ENCODE measurements around the gene TTLL7. TPM values are rescaled to one million over a fixed set of nuclear protein-coding genes. Genes with fewer than 3 reads are reported as not detected.

Gene TTLL7
- total RNA-seq, 6 experiments from 2014 or later, result 0.92 to 7.2 (median 3.9) TPM

DNA sequence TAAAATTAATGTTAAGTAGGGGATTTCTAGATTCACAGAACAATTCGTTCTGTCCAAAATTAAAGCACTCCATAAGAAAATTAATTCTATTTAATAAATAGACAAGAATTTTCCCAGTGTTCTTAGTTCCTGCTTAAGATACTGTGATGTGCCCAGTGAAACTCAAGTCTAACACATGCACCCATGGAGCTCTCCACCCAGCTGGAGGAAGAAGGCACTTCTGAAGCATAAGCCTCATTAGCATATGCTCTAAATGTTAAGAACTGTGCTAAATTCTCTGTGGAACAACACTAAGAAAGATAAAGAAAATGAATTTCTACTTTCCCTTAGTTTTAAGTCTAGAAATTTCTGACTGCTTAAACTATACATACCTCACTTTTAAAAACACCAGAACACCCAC is 71.2 kb downstream of the TTLL7 start:
- no peak for TF ChIP-seq POLR2A (IDR thresholded peaks at IDR 0.05)
- TF ChIP-seq, protein P1, sequence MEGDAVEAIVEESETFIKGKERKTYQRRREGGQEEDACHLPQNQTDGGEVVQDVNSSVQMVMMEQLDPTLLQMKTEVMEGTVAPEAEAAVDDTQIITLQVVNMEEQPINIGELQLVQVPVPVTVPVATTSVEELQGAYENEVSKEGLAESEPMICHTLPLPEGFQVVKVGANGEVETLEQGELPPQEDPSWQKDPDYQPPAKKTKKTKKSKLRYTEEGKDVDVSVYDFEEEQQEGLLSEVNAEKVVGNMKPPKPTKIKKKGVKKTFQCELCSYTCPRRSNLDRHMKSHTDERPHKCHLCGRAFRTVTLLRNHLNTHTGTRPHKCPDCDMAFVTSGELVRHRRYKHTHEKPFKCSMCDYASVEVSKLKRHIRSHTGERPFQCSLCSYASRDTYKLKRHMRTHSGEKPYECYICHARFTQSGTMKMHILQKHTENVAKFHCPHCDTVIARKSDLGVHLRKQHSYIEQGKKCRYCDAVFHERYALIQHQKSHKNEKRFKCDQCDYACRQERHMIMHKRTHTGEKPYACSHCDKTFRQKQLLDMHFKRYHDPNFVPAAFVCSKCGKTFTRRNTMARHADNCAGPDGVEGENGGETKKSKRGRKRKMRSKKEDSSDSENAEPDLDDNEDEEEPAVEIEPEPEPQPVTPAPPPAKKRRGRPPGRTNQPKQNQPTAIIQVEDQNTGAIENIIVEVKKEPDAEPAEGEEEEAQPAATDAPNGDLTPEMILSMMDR (IDR thresholded peaks at IDR 0.05), result no peak
- ATAC-seq (no peak), DNase-seq (no peak)
- H3K4me1 ChIP-seq, result peaks cover 0 to 7% (median 0%) of the 10 kb centered on the region in 4 donors
- no peaks in the 10 kb centered on the region for H3K9me3 ChIP-seq
- peak overlapping the region in 1 of 3 donors; percentile 44 for H3K27ac ChIP-seq
- 59% methylated on average over 1 of the region's 1 CpG for WGBS (ENCODE audit: insufficient coverage, low coverage, low lambda C conversion rate, missing lambda C conversion rate)
- intact Hi-C loops (cut with DNase I), result no loop called here
- no peak overlapping the region for H3K4me3 ChIP-seq
- H3K27me3 ChIP-seq, result no peaks in the 10 kb centered on the region
- H3K36me3 ChIP-seq, result no peaks in the 10 kb centered on the region

DNA sequence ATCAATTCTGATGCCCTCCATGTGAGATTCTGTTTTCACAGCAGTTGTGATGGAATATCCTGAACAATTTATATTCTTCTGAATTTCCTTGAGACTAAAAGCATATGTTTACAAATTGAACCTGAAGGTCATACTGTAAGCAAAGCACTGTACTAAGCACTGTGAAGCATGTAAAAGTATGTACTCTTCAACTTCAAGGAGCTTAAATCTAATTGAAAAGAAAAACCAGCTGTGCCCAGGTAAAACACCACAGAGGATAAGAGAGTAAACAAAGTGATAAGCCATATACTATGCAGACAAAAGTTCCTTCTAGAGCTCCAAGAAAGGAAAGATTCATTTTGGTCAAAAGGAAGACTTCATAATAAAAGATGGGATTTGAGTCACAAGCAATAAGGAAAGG is 71.9 kb downstream of the TTLL7 start:
- H3K4me1 ChIP-seq, result peaks cover 0 to 7% (median 0%) of the 10 kb centered on the region in 4 donors
- no peak for DNase-seq
- H3K27me3 ChIP-seq, result no peaks in the 10 kb centered on the region
- intact Hi-C loops (cut with DNase I), result no loop called here
- ATAC-seq, result no peak
- H3K9me3 ChIP-seq, result no peaks in the 10 kb centered on the region
- TF ChIP-seq, protein P1 (IDR thresholded peaks at IDR 0.05), result no peak
- TF ChIP-seq POLR2A (IDR thresholded peaks at IDR 0.05), result no peak
- H3K36me3 ChIP-seq, result no peaks in the 10 kb centered on the region
- H3K27ac ChIP-seq, result no peak overlapping the region
- H3K4me3 ChIP-seq, result no peak overlapping the region

DNA sequence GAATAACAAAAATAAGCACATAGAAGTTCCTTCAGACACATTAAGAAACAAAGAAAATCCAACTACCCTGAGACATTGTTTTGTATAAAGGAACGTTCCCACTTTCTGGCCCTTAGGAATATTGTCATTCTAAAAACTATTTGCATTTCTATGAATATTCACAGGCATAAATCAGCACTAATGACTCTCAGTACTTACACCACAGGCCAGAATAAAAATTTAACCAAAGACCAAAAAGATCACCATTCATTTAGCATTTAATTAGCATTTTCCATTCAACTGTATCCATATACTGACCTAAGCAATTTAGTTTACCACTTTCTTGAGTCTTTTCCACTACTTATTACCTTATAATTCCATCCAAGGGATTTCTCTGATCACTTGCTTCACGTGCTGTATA is 75.4 kb downstream of the TTLL7 start:
- intact Hi-C loops (cut with DNase I), result no loop called here
- no peaks in the 10 kb centered on the region for H3K9me3 ChIP-seq
- WGBS (ENCODE audit: insufficient coverage, low coverage, low lambda C conversion rate, missing lambda C conversion rate), result 89% methylated on average over 2 of the region's 2 CpGs
- no peaks in the 10 kb centered on the region for H3K36me3 ChIP-seq
- TF ChIP-seq POLR2A (IDR thresholded peaks at IDR 0.05), result no peak
- TF ChIP-seq, protein P1 (IDR thresholded peaks at IDR 0.05), result no peak
- H3K4me1 ChIP-seq, result peaks cover 0 to under 1% (median 0%) of the 10 kb centered on the region in 4 donors
- H3K4me3 ChIP-seq, result no peak overlapping the region
- H3K27me3 ChIP-seq, result no peaks in the 10 kb centered on the region
- DNase-seq (no peak), ATAC-seq (no peak)
- no peak overlapping the region for H3K27ac ChIP-seq

DNA sequence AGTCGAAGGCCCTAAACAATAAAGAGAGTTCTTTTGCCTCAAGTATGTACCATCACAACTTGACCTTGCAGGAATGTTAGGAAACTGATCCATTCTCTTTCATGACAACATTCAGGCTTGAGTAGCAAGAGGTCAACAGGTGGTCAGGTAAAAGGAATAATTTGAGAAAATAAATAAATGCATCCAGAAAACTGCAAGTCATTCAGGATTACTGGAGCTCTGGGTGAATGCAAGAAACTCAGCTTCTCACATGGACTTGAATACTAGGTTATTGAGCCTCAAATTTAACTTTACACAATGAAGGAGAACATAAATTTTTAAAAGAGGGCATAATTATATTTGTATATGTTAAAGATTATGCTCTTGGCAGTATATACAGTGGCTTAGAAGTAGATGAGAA is 76.5 kb downstream of the TTLL7 start:
- intact Hi-C loops (cut with DNase I), result no loop called here
- TF ChIP-seq POLR2A (IDR thresholded peaks at IDR 0.05), result no peak
- TF ChIP-seq, protein P1 (IDR thresholded peaks at IDR 0.05), result no peak

DNA sequence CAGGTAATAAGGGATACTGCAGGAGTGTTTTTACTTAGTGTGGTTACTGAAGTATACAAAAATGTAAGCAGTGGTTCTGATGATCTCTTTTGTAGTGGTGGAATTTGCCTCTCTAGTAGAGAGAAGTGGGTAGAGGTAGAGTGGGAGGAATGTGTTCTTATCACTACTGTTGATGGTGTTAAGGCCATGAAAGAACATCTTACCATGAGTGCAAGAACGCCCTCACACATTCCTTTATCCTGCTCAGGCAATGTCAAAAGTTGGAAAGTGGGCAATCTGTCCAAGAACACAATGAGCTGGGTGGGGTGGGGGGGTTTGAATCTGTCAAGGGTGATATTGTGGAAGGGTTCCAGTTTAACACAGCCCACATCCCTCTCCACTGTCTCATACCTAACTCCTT is 78.6 kb downstream of the TTLL7 start:
- no peak overlapping the region for H3K4me3 ChIP-seq
- H3K4me1 ChIP-seq, result no peaks in the 10 kb centered on the region
- H3K27ac ChIP-seq, result no peak overlapping the region
- 85% methylated on average over 1 of the region's 1 CpG for WGBS (ENCODE audit: insufficient coverage, low coverage, low lambda C conversion rate, missing lambda C conversion rate)
- TF ChIP-seq, protein P1 (IDR thresholded peaks at IDR 0.05), result no peak
- TF ChIP-seq POLR2A (IDR thresholded peaks at IDR 0.05), result no peak
- no peaks in the 10 kb centered on the region for H3K9me3 ChIP-seq
- H3K27me3 ChIP-seq, result no peaks in the 10 kb centered on the region
- DNase-seq (no peak), ATAC-seq (no peak)
- H3K36me3 ChIP-seq, result no peaks in the 10 kb centered on the region
- intact Hi-C loops (cut with DNase I), result no loop called here

More for the DNA sequence above, 76.5 kb downstream of the TTLL7 start:
- Histone ChIP-seq H3K27ac (no peak overlapping the region), H3K4me1 (no peaks in the 10 kb centered on the region), H3K9me3 (no peaks in the 10 kb centered on the region), H3K27me3 (no peaks in the 10 kb centered on the region), H3K36me3 (no peaks in the 10 kb centered on the region), H3K4me3 (no peak overlapping the region)
- DNase-seq (no peak), ATAC-seq (no peak)
- 40% methylated on average over 1 of the region's 1 CpG for WGBS (ENCODE audit: insufficient coverage, low coverage, low lambda C conversion rate, missing lambda C conversion rate)
